ENCODE measurements around the gene ARHGAP15.

Gene ARHGAP15

GRCh38 chr2:143740431-143740830, 611.2 kb downstream of the ARHGAP15 start:
- DNase-seq, result no peak

- no peak for DNase-seq
Observed at GRCh38 chr2:143741205-143741604, 612.0 kb downstream of the ARHGAP15 start.

GRCh38 chr2:143742581-143742980, 613.4 kb downstream of the ARHGAP15 start:
- DNase-seq, result no peak

- no peak for DNase-seq
Observed at GRCh38 chr2:143744114-143744513, 614.9 kb downstream of the ARHGAP15 start.

GRCh38 chr2:143745060-143745459, 615.8 kb downstream of the ARHGAP15 start:
- DNase-seq, result no peak

GRCh38 chr2:143754742-143755141, 625.5 kb downstream of the ARHGAP15 start:
- no peak for DNase-seq

GRCh38 chr2:143758629-143759330, 629.6 kb downstream of the ARHGAP15 start:
- DNase-seq, result no peak

- DNase-seq, result no peak
Observed at GRCh38 chr2:143759455-143759854, 630.2 kb downstream of the ARHGAP15 start.

- DNase-seq, result no peak
Observed at GRCh38 chr2:143762176-143762928, 633.1 kb downstream of the ARHGAP15 start.

GRCh38 chr2:143764261-143764660, 635.0 kb downstream of the ARHGAP15 start:
- DNase-seq, result no peak

GRCh38 chr2:143764706-143765105, 635.5 kb downstream of the ARHGAP15 start:
- DNase-seq, result no peak

GRCh38 chr2:143768991-143769390, 639.8 kb downstream of the ARHGAP15 start:
- no peak for DNase-seq

GRCh38 chr2:143771939-143772338, 642.7 kb downstream of the ARHGAP15 start:
- no peak for DNase-seq

GRCh38 chr2:143776526-143777297, 647.5 kb downstream of the ARHGAP15 start:
- DNase-seq, result no peak

GRCh38 chr2:143779021-143779420, 649.8 kb downstream of the ARHGAP15 start:
- DNase-seq, result no peak

- no peak for DNase-seq
Observed at GRCh38 chr2:143786026-143786765, 657.0 kb downstream of the ARHGAP15 start.

- DNase-seq, result no peak
Observed at GRCh38 chr2:143787674-143788073, 658.5 kb downstream of the ARHGAP15 start.

- DNase-seq, result no peak
Observed at GRCh38 chr2:143792602-143793001, 663.4 kb downstream of the ARHGAP15 start.

GRCh38 chr2:143793381-143793780, 664.2 kb downstream of the ARHGAP15 start:
- DNase-seq, result no peak

GRCh38 chr2:143796051-143796450, 666.8 kb downstream of the ARHGAP15 start:
- no peak for DNase-seq

- DNase-seq, result no peak
Observed at GRCh38 chr2:143801561-143801960, 672.3 kb downstream of the ARHGAP15 start.

GRCh38 chr2:143802242-143802641, 673.0 kb downstream of the ARHGAP15 start:
- DNase-seq, result no peak

All from stimulated activated naive CD4-positive, alpha-beta T cell (primary cell).